Stimulated activated CD8-positive, alpha-beta memory T cell treated with anti-CD3 and anti-CD28 coated beads, Interleukin-2, amount 100 ng/mL, for 48 hours (primary cell): ENCODE measurements around the gene PFDN1.

Experiments used
- DNase-seq, 2 donors: peaks; one replicate each; pipeline ENCODE4 v3.0.0-alpha.2; 2020; ENCODE audit warnings: low read depth in 2 of 2

Gene PFDN1

DNA sequence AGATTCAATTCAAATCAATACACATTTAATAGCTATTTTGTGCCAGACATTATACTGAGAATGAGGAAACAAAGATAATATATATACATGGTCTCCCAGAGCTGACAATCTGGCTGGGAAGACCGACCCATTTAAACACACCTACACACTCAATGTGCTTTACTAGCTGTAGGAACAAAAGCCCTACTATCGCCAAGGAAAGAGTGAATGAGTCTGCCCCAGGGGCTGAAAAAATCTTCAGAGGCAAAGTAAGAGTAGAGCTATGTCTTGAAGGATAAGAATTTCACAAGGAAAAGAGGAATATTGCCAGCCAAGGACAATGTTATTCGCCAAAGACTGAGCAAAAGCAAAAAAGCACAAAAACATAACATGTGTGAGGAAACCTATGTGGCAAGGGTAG, 6.6 kb downstream of the PFDN1 start:
- no peak for DNase-seq

DNA sequence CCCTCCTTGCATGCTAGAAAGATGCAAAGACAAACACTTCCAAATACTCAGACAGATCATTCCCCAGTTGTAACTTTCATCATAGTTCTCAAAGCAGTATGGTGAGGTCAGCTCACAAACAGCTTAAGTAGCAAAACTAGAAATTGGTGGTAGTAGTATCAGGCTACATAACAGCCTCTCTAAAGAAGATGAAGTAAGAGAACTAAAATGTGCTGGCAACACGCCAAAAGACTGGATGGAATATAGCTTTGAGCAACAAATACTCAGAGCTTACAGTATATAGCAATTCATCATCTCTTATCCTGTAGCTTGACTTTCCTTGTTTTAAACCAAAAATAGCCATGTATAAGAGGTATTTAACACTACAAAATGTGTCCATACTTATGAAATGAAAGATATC, 7.5 kb downstream of the PFDN1 start:
- no peak for DNase-seq

DNA sequence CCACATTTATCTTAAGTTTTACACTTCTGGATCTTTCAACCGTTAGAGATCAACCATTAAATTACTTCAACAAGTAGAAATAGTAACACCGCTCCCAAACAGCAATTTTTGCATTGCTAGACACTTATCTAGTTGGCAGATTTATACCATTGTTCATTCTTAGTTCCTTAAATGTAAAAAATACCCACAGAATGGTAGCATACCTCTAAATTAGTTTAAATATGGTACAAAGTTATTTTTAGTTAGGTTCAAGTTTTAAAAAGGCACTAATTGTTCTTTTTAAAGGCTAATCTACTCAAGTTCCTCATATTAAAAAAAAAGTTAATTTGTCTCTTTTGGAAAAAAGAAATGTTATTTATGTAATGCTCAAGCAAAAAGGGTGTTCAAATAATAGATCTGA, 8.1 kb downstream of the PFDN1 start:
- DNase-seq: no peak

DNA sequence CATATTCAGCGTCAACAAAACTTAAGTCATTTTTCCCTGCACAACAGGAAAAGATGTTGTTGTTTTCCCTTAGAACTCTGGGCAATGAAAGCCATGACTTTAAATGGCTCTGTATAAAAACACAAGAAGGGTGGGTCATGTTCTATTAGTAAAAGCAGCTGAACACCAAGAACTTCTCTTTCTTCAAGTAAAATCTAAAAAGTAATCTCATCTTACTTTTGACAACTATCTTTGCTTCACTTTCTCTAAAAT, 9.1 kb downstream of the PFDN1 start:
- DNase-seq: no peak

DNA sequence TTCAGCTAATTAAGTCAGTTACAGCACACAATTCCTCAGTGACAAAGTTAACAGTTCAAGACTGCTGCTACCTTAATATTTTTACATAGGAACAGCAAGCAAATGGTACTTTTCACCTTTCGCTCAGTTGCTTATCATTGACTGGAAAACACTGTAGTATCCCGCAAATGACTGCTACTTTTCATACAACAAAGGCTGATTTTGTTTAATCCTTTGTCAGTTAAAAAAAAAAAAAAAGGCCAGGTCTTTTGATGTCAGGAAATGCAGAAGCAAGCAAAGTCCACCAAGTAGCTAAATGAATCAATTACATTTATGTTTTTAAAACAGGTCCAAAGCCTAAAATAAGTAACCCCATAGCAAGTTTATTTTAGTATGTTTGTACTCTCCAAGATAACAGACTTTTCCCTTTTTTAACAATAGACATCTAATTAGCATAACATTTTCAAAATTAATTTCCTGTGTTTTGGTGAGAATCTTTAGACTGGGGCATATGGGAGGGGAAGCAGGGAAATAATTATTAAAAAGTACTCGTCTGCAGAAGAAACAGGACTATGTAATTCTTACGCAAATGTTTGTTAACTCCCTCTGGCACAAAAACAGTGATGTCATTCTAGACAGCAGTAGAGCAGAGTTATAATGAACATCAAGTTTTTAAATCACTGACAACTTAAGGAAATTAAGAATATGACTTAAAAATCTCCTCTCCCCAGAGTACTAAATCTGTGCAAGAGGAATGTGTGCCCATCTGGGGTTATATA, 9.6 kb downstream of the PFDN1 start:
- DNase-seq: no peak

DNA sequence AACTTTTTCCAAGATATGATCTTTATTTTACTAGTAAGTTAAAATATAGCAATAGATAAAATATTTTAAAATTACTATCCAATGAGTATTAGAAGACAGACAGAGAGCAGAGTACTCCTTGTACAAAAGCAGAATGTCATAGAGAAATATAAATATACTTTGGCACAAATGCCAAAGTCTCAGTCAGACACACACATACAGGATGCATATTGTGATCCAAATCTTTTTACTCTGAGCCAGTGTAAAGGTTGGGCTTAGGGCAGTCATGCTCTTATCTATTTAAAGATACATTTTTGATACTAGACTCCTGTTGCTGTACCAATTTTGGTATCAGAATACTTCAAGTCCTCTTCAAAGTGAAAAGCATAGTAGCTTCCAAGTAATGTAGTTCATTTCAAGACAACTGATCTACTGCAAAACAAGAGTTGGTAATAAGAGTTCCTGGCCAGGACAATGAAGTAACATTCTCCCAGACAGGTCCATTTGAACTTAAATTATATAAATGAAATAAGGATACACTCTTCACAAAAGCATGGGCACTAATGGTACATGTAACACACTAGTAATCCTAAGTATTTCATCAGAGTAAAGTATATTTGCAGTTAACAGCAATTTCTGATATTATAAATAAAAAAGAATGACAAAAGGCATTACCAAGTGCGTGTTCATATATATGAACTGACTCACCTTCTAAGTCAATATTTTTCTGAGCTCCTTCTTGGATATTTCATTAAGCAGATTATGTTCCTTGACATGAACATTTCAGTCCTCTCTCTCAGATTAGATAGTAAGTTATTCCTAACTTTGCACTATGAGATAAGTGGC, 10.5 kb downstream of the PFDN1 start:
- no peak for DNase-seq

DNA sequence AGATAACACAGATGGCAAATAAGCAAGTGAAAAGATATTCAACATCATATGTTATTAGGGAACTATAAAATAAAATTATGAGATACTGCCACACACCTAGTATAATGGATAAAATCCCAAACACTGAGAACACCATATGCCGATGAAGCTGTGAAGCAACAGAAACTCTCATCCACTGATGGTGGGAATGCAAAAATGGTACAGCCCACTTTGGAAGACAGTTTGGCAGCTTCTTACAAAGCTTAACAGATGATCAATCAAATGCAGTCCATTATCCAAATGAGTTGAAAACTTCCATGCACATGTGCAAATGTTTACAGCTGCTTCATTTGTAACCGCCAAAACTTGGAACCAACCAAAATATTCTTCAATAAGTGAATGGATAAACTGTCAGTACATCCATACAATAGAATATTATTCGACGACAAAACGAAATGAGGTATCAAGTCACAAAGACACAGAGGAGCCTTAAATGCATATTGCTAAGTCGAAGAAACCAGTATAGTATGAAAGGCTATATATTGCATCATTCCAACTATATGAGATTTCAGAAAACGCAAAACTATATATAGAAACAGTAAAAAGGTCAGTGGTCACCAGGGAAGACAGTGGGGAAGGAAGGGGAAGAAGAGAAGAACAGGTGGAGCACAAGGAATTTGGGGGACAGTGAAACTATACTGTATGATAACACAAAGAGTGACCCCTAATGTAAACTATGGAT, 14.9 kb downstream of the PFDN1 start:
- DNase-seq: no peak

DNA sequence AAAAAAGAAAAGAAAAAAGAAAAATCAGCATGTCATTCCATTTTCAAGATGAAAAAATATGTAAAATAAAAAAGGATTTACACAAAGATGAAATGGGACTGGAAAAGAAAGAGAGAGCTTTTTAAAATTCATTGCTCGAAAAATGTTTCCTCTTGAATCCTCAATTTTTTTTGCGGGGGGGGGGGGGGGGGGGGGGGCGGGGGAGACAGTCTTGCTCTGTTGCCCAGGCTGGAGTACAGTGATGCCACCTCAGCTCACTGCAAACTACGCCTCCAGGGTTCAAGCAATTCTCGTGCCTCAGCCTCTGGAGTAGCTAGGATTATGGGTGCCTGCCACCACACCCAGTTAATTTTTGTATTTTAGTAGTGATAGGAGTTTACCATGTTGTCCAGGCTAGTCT, 16.5 kb downstream of the PFDN1 start:
- no peak for DNase-seq

DNA sequence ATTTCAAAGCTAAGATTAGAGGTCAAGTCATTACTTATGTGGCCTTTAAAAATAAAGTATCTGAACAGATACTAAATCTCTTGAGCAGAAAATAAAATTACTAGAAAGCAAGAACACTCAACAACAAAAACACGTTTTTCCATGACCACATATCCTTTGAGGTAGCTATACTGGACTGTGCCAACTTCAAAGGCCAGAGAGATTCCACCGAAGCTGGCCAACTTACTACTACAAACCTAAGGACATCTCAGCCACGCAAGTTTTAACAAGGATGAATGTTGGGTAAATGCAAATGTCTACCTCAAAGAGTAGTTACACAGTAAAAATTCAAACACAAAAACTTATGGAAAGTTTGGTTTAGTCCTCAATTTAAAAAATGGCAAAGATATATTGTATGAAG, 18.9 kb downstream of the PFDN1 start:
- no peak for DNase-seq

DNA sequence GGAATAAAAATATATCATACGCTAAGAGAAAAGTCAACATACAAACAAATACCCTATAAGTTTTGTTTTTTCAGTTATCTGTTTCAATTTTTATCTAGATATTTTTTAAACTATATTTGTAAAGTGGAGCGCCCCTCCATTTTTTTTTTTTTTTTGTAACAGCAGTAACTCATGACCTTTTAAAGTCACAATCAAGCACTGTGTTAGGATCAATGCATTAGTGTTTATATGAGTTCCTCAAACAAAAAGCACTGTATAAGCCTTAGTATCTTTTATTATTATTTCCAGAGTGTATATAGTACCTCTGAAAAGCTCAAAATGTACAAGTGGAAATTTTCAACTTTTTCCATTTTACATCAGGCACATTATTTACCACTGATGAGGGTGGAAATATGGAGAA, 20.6 kb downstream of the PFDN1 start:
- DNase-seq: no peak

DNA sequence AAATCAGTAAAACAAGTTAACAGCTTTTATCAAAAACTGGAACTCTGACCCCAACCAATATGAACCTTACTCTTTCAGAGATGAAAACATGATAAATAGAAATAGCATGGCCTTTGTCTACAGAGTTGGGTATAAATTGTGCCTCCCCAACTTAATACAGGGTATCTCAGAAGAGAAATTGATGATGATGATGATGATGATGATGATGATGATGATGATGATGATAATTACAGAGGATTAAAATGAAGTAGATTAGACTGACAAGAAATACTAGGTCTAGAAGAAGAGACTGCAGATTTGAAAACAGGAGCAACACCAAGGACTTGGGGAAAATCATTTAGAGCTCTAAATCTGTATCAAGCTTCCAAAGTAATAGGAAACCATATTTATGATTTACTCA, 27.1 kb downstream of the PFDN1 start:
- no peak for DNase-seq

DNA sequence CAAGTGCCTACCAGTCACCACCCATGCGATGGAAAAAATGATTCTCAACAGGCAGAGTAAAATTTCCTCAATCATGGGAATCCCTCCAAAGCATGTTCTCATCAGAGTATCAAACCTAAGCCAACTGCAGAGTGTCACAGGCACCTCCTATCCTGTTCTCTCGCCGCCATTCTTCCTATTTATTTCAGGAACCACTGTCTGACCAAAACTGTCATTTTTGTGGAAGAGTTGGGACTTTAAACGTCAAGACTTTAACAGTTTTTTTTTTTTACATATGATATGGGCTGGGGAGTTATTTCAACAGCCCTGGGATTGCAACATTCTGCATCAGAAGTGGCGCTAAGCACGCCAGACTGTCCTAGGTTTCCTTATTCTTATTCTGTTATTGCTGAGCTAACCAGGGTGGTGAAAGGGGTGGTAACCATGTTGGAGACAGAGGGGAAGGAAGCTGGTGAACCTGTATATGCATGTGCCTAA, 29.5 kb downstream of the PFDN1 start:
- no peak for DNase-seq

DNA sequence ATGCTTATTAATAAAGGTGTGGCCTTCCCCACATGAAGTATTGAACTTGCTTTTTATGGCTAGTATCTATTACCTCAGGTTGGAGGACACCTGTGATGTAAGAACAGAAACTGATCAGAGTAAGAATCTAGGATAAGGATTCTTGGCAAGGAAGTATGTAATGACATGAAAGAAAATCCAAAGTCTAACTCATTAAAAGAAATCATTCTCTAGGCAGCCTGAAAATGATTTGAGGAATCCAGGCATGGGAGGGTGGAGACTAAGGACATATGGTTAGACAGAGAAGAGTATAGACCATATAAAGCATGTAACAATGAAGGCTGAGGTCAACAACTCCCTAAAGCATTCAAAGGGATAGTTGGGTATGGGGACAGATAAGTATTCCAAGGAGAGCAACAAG, 32.9 kb downstream of the PFDN1 start:
- DNase-seq: no peak

DNA sequence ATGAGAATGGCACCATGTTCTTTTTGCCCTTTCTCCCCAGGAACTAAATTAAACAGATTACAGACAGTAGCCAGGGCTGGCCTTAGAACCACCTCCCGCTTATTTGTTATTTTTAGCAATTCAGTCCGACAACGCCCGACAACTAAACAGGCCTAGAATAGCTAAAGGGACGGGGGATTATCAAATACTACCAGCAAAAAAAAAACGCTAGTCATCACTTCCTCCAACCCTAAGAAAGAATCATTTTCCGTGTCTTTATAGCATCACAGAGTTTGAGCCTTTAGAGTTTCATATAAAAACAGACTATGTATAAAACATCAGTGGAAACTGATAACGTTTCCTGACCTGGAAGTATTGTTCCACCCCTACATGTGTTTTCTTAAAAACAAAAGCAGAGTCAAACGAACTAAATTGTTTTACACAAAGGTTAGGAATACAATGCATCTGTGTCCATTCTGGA, 35.3 kb downstream of the PFDN1 start:
- DNase-seq: no peak

DNA sequence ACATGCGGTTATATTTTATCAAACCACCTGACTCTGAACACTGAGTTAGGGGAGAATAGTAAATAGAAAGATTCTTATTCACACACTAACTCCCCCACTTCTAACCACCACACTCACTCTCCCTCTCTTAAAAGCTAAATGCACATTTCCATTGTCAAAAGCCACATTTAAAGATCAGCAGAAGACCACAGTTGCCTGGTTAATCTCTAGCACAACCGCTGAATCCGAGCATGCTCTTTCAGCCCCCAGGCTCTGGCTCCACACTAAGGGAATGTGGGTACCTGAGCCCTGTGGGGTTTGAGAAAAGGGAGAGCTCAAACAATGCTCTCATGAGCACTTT, 35.7 kb downstream of the PFDN1 start:
- no peak for DNase-seq

DNA sequence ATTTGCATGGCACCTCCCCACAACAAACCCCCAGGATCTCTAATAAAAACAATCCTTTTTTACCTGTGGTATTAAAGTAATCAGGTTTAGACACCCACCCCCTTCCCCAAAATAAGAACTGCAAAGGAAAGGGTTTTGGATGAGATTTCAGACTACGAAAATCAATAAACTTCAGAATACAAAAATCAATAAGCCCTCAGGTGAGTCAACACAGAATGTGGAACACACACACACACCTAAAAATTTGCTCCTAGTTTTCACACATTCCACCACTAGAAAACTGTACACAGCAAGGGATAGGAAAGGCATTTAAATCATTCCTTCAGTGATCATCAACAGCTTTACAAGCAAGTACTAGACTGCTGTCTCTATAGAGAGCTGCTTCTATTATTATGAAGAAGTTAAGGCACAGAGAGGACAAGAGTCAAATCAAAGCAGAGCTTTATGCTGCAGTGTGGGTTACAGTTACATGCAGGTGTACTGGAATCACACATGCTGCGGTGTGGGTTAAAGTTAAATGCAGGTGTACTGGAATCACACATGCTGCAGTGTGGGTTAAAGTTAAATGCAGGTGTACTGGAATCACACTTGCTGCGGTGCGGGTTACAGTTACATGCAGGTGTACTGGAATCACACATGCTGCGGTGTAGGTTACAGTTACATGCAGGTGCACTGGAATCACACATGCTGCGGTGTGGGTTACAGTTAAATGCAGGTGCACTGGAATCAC, 36.3 kb downstream of the PFDN1 start:
- no peak for DNase-seq

DNA sequence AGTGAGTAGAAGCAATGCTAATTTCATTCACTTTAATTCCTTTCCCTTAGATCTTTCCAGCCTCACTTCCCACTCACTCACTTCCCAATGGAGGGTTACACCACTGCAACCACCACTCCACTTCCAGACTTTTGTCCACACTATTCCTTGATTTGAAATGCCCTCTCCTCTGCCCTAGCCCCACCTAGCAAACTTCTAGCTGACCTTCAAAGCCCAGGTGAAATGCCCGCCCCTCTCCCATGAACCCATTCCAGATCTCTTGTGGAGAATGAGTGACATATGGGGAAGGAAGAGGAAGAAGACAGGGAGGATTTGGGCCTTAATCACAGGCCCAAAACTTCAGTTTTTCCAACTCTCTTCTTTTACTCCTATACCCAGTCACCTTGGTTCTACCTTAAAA, 37.1 kb downstream of the PFDN1 start:
- no peak for DNase-seq

DNA sequence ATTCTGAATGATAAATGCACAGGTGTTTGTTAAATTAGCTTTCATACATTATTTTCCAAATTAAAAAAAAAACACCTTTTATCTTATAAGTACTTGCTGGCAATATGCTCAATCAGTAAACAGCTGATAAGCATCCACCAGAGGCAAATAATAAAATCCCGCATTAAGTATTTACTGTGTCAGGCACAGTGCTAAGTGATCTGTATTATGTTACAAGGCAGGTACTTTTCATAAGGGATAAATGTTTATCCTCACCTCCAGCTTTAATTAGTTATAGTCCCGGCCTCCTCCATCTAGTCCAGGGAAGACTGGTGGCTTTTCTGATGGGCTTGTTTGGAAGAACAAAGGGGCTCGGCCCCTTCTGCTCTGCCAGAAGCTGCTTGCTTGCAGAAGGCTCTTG, 40.1 kb downstream of the PFDN1 start:
- no peak for DNase-seq

DNA sequence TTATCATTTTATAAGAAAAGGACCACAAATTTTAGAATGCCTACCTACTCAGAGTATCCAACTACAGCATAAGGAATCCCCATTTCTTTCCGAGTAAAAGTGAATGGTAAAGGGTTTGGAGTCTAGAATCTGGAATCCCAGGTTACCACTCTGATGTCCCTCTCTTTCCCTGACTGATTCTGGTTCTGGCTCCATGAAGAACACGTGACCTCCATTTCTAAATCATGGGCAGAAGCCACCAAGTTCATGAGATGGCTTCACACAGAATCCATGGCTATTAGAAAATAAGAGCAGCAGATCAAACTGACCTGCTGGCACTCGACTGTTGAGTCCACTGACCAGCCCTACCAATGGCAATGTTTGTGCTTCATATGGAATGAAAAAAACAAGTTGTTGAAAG, 40.7 kb downstream of the PFDN1 start:
- no peak for DNase-seq

DNA sequence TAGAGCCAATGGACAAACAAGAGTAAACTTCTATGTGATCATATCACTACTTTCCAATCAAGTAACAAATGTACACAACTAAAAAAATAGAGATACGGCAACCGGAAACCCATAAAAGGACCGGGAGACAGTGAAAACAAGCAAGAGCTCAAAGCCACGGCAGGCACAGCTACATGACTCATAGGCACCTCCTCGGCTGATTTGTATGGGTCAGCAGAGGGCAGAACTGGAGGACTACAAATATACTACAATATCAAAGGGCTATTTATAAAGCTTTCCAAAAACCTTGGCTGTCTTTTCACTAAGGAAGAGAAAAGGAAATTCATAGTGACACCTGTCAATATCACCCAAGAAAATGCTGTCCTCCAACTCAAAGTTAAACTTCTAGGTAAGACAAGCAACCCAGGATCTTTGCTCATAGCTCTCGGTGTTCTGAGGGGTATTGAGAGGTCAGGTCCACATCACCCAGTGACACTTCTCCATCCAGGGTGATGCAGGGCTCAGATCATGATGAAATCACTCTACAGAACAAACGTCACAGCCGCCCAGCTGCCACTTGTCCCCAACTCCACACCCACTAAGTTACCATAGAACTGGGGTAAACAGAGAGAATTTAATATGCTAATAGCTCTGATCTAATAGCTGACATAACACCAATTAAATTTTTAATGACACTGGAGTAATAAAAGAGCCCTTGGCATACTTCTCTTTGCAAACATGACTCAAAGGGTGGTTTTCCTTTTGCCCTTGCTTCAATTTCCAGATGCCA, 41.3 kb downstream of the PFDN1 start:
- DNase-seq: no peak

DNA sequence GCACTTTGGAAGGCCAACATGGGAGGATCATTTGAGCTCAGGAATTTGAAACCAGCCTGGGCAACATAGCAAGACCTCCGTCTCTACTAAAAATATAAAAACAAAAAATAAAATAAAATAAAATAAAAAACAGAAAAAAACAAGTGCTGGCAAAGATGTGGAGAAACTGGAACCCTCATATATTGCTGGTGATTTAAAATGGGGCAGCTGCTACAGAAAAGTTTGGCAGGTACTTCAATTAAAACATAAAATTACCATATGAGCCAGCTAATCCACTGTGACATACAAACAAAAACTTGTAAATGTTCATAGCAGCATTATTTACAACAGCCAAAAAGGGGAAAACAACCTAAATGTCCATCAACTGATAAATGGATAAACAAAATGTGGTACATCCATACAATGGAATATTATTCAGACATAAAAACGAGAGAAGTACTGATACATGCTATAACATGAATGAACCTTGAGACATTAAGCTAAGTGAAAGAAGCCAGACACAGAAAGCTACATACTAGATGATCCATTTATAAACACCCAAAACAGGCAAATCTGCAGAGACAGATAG, 42.7 kb downstream of the PFDN1 start:
- DNase-seq: no peak
